Neuron (in vitro differentiated cells): ENCODE measurements around the gene RWDD4.

ENCODE experiments used
- H2AFZ ChIP-seq: one replicate; pipeline ENCODE4 v1.6.1; 2013; ENCODE audit warnings: low read depth, mild to moderate bottlenecking, inconsistent platforms, low read length, moderate library complexity
- H3K27me3 ChIP-seq: one replicate; pipeline ENCODE4 v1.6.1; 2013; ENCODE audit warnings: low read length; ENCODE audit not compliant: insufficient read depth
- H3K36me3 ChIP-seq: one replicate; pipeline ENCODE4 v1.6.1; 2013; ENCODE audit warnings: low read length; ENCODE audit not compliant: insufficient read depth
- H3K4me1 ChIP-seq: one replicate; pipeline ENCODE4 v1.6.1; 2013; ENCODE audit warnings: low read length; ENCODE audit not compliant: insufficient read depth
- H3K4me3 ChIP-seq: 2 replicates; pipeline ENCODE4 v1.5.1; 2013; ENCODE audit warnings: mild to moderate bottlenecking, low read length, moderate library complexity
- H3K9me3 ChIP-seq: one replicate; pipeline ENCODE4 v1.6.1; 2013; ENCODE audit warnings: low read length

The RWDD4 gene

GRCh38 chr4:183666088-183666487 is 7.1 kb upstream of the RWDD4 start:
- Histone ChIP-seq H2AFZ (no peak overlapping the region), H3K9me3 (no peaks in the 10 kb centered on the region), H3K36me3 (peaks cover 67% of the 10 kb centered on the region), H3K4me1 (no peaks in the 10 kb centered on the region), H3K4me3 (no peak overlapping the region), H3K27me3 (no peaks in the 10 kb centered on the region)

DNA sequence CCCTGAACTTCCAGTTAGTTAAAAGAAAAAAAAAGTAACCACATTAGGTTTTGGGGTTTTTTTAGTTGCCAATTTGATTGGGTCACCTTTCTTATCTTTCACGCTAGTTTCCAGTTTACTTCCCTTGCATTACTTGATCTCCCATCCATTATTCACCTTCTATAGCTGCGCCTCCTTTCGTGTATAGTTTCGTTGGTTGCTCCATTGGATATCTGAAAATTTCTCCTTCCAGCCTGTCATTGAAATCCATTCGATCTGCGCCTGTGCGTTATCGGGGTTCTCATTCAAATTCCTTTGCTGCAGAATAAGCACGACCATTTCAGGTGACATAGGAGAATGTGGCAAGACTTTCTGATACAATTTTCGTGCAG is 872 bp upstream of the RWDD4 start:
- H2AFZ ChIP-seq, result peak overlapping the region; percentile 44
- no peaks in the 10 kb centered on the region for H3K9me3 ChIP-seq
- H3K27me3 ChIP-seq, result no peaks in the 10 kb centered on the region
- peak overlapping the region; percentile 75 for H3K4me3 ChIP-seq
- H3K36me3 ChIP-seq, result peaks cover 18% of the 10 kb centered on the region
- peaks cover 11% of the 10 kb centered on the region for H3K4me1 ChIP-seq

GRCh38 chr4:183658362-183659028 is 490 bp downstream of the RWDD4 start:
- Histone ChIP-seq H3K4me3 (peak overlapping the region; percentile 75), H2AFZ (peak overlapping the region; percentile 74), H3K4me1 (peaks cover 11% of the 10 kb centered on the region), H3K9me3 (no peaks in the 10 kb centered on the region), H3K36me3 (peaks cover 15% of the 10 kb centered on the region), H3K27me3 (no peaks in the 10 kb centered on the region)

GRCh38 chr4:183657564-183657963 is 1.4 kb downstream of the RWDD4 start:
- Histone ChIP-seq H3K9me3 (no peaks in the 10 kb centered on the region), H3K4me1 (peaks cover 11% of the 10 kb centered on the region), H3K4me3 (peak overlapping the region; percentile 75), H2AFZ (no peak overlapping the region), H3K27me3 (no peaks in the 10 kb centered on the region), H3K36me3 (peaks cover 23% of the 10 kb centered on the region)

- Histone ChIP-seq H3K36me3 (peaks cover 42% of the 10 kb centered on the region), H3K4me3 (no peak overlapping the region), H3K9me3 (no peaks in the 10 kb centered on the region), H3K4me1 (no peaks in the 10 kb centered on the region), H2AFZ (no peak overlapping the region), H3K27me3 (no peaks in the 10 kb centered on the region)
These were observed 13.7 kb downstream of the RWDD4 start for GRCh38 chr4:183645326-183645725.

DNA sequence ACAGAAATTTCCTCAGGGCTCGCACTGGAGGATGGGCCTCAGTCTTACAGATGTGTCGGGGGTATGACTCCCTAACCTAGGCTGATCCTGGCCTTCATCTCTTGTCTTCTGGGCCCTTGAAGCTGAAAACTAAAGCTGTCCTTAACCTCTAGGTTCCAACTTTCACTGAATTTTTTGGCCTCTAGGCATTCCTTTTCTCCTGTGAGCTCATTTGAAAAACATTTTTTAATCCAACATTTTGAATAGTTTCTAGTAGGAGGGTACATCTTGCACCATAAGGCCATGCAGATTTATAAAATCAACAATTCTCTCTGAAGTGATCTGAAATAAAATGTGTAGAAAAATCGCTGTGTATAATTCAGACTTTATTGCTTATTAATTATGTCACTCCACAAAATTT is 19.7 kb downstream of the RWDD4 start:
- Histone ChIP-seq H3K27me3 (no peaks in the 10 kb centered on the region), H3K4me1 (peaks cover 3% of the 10 kb centered on the region), H3K4me3 (no peak overlapping the region), H3K9me3 (no peaks in the 10 kb centered on the region), H2AFZ (no peak overlapping the region), H3K36me3 (peaks cover 7% of the 10 kb centered on the region)

DNA sequence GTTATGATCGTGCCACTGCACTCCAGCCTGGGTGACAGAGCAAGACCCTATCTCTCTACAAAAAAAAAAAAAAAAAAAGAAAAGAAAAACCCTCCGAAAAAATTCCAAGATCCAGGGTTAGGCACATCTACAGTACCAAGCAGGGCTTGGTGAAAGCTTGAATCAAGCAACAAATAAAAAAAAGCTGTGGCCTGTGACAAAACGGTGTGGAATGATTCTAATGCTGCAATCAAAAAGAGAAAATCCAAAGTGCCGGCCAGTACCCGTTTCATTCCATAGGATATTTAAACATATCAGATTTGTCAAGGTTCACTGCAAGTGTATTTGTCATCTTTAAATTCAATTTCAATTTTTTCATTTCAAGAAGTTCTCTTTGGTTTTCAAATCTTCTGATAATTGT is 20.5 kb downstream of the RWDD4 start:
- H2AFZ ChIP-seq, result no peak overlapping the region
- no peaks in the 10 kb centered on the region for H3K27me3 ChIP-seq
- no peak overlapping the region for H3K4me3 ChIP-seq
- no peaks in the 10 kb centered on the region for H3K9me3 ChIP-seq
- H3K4me1 ChIP-seq, result peaks cover 3% of the 10 kb centered on the region
- peaks cover 2% of the 10 kb centered on the region for H3K36me3 ChIP-seq

DNA sequence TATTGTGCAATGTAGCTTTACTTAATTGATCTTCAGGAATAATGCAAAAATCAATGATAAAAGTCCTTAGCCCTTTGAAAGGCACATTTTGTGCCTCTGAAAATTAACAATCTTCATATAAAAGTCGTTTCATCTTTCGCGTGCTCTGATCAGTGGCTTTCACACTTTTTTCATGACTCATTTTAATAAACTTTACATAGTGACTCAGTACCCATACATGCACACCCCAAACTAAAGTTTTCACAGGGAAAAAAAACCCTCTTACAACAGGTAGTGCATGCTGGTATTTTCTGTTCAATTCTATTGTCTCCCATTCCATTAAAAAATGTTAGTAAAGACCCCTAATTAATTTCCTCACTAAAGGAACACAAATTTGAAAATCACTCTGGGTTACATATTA is 21.5 kb downstream of the RWDD4 start:
- H3K27me3 ChIP-seq, result no peaks in the 10 kb centered on the region
- H3K4me1 ChIP-seq, result peaks cover 3% of the 10 kb centered on the region
- H3K36me3 ChIP-seq, result peaks cover 1% of the 10 kb centered on the region
- H3K9me3 ChIP-seq, result no peaks in the 10 kb centered on the region
- no peak overlapping the region for H3K4me3 ChIP-seq
- no peak overlapping the region for H2AFZ ChIP-seq

DNA sequence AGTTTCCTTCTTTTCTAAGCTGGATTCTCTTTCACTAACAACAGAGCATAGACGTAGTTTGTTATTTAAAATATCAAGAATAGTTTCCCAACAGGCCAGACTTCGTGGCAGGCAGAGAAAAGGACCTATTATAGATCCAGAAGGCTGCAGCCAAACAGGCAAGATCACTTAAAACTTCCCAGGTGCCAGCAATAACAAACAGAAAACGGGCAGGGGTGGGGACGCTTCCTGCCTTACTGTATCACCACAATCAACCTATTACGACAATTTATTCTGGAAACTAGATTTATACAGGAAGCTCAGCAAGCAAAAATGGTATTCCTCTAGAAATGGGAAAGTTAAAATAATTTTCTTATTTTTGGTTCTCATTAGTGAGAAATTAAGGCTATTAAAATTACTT is 22.1 kb downstream of the RWDD4 start:
- Histone ChIP-seq H2AFZ (no peak overlapping the region), H3K27me3 (no peaks in the 10 kb centered on the region), H3K4me3 (no peak overlapping the region)

DNA sequence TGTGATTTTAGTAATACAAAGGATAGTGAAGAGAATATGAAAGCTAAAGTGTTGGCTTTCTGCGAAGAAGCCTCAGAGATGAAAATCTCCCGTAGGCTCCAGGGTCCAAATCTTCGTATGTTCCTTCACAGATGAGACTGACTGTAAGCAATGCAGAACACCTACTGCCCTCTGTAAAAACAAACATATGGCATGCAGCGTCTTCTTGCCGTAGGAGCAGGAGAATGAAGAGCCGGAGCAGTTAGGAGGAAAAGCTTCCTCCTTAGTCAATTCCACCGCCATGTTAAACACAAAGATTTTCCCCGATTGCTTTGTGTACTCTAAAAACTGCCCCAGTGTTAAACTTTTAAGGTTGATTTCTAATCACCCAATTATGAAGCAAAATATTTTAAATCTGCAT is 22.5 kb downstream of the RWDD4 start:
- H3K27me3 ChIP-seq, result no peaks in the 10 kb centered on the region
- no peak overlapping the region for H3K4me3 ChIP-seq
- H3K4me1 ChIP-seq, result peaks cover 3% of the 10 kb centered on the region
- H3K9me3 ChIP-seq, result no peaks in the 10 kb centered on the region
- H3K36me3 ChIP-seq, result no peaks in the 10 kb centered on the region
- H2AFZ ChIP-seq, result no peak overlapping the region

More for the DNA sequence above, 22.1 kb downstream of the RWDD4 start:
- H3K36me3 ChIP-seq, result no peaks in the 10 kb centered on the region
- no peaks in the 10 kb centered on the region for H3K9me3 ChIP-seq
- H3K4me1 ChIP-seq, result peaks cover 3% of the 10 kb centered on the region

DNA sequence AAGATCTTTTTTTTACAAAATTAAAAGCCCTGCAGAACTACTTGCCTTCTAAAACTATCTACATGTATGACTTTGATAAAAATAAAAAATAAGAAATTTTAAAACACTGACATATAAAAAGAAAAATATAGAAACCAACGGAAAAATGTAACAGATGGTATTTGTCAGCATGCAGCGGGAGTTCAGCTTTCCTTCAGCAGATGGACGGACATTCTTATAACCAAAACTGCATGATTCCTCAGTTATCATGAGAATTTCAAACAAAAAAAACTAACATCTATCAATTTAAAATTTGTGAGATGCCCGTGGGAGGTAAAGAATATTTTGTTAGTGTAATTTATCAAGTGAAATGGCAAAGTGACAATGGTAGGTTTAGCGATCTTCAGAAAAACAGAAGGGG is 23.2 kb downstream of the RWDD4 start:
- no peaks in the 10 kb centered on the region for H3K9me3 ChIP-seq
- no peak overlapping the region for H3K4me3 ChIP-seq
- peaks cover 3% of the 10 kb centered on the region for H3K4me1 ChIP-seq
- H3K36me3 ChIP-seq, result no peaks in the 10 kb centered on the region
- H2AFZ ChIP-seq, result peak overlapping the region; percentile 9
- H3K27me3 ChIP-seq, result no peaks in the 10 kb centered on the region

GRCh38 chr4:183635321-183635720 is 23.7 kb downstream of the RWDD4 start:
- Histone ChIP-seq H3K4me1 (peaks cover 3% of the 10 kb centered on the region), H3K27me3 (no peaks in the 10 kb centered on the region), H3K36me3 (no peaks in the 10 kb centered on the region), H2AFZ (peak overlapping the region; percentile 9), H3K9me3 (no peaks in the 10 kb centered on the region), H3K4me3 (no peak overlapping the region)

- Histone ChIP-seq H3K4me3 (no peak overlapping the region), H3K9me3 (no peaks in the 10 kb centered on the region), H3K27me3 (no peaks in the 10 kb centered on the region), H3K36me3 (no peaks in the 10 kb centered on the region), H3K4me1 (peaks cover 3% of the 10 kb centered on the region), H2AFZ (no peak overlapping the region)
These were observed 25.2 kb downstream of the RWDD4 start for GRCh38 chr4:183633476-183634400.
